GM21723 (cell line): ENCODE measurements around the gene RBM10.

Experiments
- ATAC-seq: cut with Tn5 transposase; IDR thresholded peaks from one replicate; pipeline ENCODE4 v1.9.1; 2021; ENCODE audit warnings: mild to moderate bottlenecking, moderate library complexity; ENCODE audit not compliant: unreplicated experiment

The RBM10 gene

GRCh38 chrX:47174846-47175587, 30.0 kb downstream of the RBM10 start:
- ATAC-seq, result no peak

GRCh38 chrX:47175588-47175980, 30.6 kb downstream of the RBM10 start:
- no peak for ATAC-seq

DNA sequence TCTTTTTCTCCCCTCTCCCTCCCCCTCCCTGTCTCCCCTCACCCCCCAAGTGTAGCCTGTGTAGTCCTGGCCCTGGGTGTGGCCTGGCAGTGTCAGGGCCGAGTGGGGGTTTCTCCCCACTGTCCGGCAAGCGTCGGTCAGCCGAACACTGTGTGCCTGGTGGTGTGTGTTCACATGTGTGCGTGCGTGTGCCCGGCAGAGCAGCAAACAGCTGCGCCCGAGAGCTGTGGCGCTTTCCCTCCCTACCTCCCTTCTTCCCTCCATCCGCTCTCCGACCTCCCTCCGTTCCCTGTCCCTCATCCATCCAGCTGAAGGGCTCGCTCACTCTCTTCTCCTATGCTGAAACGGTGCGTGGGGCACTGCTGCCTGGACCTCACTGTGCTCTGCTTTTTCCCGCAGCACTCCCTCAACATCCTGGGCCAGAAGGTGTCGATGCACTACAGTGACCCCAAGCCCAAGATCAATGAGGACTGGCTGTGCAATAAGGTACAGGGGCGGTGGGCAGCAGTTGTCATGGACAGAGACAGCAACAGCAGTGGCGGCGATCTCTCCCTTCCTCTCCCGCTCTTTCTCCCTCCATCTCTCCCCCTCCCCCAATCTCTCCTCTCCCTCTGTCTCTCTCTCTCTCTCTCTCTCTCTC, 31.2 kb downstream of the RBM10 start:
- no peak for ATAC-seq

DNA sequence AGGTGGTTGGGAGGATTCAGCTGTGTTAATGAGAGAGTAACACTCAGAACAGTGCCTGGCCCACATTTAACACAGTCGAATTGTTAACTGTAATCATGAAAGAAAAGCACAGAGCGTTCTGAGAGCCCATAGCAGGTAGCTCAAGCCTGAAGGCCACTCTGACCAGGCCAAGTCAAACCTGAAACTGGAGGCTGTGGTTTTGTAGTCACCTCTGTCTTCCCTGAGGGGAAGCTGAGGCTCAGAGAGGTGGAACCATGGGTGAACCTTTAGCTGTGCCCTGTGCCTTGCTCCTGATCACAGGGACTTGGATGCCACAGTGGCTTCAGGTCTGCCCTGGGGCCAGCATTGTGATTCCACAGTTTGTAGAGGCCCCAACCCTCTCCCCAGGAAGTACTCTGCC, 32.1 kb downstream of the RBM10 start:
- no peak for ATAC-seq

DNA sequence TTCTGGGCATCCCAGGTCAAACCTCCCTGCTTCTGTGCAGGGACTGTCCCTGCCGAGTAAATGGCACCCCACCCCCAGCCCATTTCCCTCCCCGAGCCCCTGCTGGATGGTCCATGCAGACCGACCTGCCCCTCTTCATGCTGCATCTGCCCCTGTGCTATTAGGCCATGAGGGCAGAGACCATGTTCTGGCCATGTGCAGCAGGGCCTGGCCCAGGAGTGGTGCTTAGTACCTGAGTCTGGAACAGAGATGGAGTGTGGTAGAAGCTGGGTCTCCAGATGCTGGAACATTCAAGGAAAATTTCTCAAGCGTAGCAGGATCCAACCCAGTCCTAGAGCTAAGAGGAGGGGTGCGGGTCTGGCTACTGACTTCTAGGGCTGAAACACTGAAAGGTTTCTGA, 33.3 kb downstream of the RBM10 start:
- ATAC-seq, result no peak

GRCh38 chrX:47179221-47179927, 34.4 kb downstream of the RBM10 start:
- ATAC-seq, result no peak

GRCh38 chrX:47179928-47180255, 34.9 kb downstream of the RBM10 start:
- ATAC-seq, result no peak

DNA sequence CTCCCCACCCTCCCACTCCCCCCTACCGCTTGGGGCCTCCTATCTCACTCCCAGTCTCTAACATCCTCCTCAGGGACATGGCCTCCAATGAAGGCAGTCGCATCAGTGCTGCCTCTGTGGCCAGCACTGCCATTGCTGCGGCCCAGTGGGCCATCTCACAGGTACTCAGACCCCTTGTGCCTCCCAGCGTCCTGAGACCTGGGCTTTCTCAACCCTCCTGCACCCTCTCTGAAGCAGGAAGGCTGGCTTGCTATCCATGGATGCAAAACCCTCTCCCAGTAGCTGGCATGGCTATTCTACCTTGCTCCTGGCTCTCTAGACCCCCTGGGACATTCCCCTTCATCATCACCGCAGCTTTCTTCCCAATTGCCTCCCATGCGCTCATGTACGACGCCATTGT, 35.3 kb downstream of the RBM10 start:
- no peak for ATAC-seq

DNA sequence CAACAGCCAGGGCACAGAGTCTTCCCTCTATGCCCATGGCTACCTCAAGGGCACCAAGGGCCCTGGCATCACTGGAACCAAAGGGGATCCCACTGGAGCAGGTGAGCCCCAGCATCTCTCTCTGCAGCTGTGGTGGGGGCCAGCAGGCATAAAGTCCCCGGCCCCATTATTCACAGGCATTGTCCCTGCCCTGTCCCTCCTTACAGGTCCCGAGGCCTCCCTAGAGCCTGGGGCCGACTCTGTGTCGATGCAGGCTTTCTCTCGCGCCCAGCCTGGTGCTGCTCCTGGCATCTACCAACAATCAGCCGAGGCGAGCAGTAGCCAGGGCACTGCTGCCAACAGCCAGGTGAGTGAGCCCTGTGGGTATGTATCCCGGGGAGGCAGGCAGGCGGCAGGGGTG, 36.3 kb downstream of the RBM10 start:
- no peak for ATAC-seq

GRCh38 chrX:47182106-47182700, 37.2 kb downstream of the RBM10 start:
- ATAC-seq, result no peak

DNA sequence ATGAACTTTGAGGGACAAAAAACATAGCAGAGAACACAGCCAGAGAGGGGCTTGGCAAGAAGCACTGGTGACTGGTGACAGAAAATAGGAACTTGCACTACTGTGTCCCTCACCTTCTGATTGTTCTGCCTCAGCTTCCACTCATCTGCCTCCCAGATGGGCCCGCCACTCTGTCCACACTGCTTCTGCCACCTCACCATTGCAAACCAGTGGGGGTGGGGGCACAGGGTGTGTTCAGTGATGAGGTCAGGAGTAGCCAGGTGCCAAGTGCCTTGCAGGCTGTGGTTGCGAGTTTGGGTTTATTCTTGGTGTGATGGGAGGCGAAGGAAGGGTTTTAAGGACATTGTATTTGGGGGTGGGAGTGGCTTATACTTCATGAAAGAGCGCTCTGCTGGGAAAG, 39.5 kb downstream of the RBM10 start:
- ATAC-seq, result no peak

DNA sequence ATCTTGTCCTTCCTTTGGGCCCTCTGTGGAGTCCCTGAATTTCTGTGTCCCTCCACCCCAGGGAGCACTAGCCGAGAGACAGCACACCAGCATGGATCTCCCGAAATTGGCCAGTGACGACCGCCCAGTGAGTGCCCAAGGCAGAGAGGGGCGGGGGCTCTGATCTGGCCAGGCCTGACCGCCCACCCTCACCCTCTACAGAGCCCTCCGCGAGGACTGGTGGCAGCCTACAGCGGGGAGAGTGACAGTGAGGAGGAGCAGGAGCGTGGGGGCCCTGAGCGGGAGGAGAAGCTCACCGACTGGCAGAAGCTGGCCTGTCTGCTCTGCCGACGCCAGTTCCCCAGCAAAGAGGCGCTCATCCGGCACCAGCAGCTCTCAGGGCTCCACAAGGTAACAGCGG, 40.2 kb downstream of the RBM10 start:
- no peak for ATAC-seq

DNA sequence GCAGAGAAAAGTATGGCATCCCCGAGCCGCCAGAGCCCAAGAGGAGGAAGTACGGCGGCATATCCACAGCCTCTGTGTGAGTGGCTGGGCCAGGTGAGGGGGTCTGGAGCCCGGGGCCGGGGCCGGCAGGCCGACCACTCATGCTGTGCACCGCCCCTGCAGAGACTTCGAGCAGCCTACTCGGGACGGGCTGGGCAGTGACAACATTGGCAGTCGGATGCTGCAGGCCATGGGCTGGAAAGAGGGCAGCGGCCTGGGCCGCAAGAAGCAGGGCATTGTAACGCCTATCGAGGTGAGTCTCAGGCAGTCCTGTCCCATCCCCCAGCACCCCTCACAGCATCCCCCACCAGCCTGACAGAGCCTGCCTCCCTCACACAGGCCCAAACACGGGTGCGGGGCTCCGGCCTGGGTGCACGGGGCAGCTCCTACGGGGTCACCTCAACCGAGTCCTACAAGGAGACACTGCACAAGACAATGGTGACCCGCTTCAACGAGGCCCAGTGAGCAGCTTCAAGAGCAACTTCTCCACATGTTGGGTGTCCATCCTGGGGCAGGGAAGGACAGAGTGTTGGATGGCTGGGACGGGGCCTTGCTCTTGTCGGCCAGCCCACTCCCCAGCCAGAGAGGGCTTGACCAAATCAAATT, 41.2 kb downstream of the RBM10 start:
- ATAC-seq, result no peak

DNA sequence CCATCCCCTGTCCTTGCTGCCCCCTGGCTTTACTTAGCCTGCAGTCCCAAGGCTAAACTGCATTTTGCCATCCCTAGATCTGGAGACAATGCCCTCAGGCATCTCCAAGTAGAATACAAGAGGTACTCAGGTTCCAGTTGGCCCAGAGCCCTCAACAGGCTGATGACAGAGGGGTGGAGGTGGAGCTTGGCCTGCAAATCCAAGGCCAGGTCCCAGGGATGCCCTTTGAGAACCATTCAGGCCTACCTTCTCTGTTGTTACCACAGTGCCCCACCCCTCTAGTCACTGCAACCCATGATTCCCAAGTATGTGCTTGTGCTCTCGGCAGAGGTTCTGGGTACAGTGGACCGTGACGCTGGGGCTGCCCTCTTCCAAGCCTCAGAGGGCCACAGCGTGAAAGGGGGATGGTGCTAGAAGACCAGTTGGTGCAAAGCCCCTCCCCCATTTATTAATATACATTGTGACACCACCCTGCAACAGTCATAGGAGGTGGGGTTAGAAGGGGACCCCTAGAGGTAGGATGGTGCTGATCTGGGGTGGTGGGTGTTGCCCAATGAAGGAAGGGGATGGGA, 42.2 kb downstream of the RBM10 start:
- no peak for ATAC-seq

- ATAC-seq, result no peak
Measured at GRCh38 chrX:47189906-47190305, 44.9 kb downstream of the RBM10 start.

DNA sequence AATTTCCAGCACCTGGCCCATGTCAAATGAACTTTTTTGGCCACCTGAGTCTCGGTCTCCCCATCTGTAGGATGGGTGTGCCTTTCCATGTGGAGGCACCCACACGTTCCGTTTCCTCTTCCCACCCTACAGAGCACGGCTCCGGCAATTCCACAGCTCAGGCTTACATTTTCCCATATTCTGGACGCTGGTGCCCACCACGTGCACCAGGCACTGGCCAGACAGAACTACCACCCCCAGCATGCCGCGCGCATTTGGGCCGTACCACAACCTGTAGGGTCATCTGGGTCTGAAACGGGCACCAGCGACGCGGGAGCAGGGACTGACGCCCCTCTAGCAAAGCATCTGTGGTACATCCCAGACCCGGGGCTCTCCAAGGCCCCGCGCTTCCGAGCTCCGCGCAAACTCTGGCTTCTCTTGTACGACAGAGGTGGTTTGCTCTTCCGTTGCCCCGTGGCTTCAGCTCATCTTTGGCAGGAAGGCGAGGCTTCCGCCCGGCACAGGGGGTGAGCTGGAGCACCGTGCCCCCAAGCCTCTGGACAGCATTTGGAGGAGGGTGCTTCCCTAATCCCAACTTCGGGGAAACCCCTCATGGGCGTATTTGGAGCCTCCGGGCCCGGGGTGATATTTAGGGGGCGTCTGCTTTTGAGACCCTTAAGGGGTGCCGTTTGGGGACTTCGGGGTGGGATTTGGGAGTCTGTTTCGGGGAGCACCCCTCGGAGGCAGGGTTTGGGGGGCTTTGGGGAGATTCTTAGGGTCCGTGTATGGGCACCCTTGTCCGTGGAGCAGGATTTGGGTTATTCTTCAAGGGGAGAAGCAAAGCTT, 45.6 kb downstream of the RBM10 start:
- peak; percentile 47 for ATAC-seq

- no peak for ATAC-seq
Measured at GRCh38 chrX:47191331-47191730, 46.3 kb downstream of the RBM10 start.

DNA sequence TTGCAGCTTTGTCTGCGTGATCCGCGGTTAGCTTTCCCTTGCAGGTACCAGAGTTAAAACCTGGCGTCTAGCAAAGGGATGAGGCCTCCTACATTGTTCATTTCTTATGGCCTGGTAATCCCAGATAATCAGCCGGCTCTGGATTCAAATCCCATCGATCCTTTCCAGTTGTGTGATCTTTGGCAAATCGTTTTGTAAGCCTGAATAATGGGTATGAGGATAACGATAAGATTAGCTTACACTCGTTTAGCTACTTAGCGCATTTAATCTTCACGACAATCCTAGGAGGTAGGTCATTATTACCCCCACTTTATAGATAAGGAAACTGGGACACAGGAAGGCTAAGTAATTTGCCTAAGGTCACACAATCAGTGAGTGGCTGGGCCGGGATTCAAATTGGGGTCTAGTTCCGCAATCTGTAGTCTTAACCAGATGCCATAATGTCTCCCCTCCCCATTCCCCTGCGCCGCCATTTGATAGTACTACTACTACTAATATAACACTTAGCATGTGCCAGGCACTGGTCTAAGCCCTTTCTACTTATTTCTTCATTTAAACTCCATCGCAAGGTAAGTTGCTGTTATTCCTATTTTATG, 46.9 kb downstream of the RBM10 start:
- ATAC-seq, result no peak

- ATAC-seq, result peak; percentile 82
Measured at GRCh38 chrX:47193475-47194193, 48.6 kb downstream of the RBM10 start, which contains the start of gene UBA1. Gene UBA1 (plus strand): TSS chrX:47193829. CDS start chrX:47198803, 4,974 bp downstream.
